CD4-positive, alpha-beta T cell treated with Interleukin-15 for 4 hours (primary cell): Measurements from ENCODE around the gene ELFN2.

ENCODE experiments used
- DNase-seq: peaks from one replicate; pipeline ENCODE4 v3.0.0-alpha.2; 2020; ENCODE audit warnings: low spot score

ELFN2 gene

DNA sequence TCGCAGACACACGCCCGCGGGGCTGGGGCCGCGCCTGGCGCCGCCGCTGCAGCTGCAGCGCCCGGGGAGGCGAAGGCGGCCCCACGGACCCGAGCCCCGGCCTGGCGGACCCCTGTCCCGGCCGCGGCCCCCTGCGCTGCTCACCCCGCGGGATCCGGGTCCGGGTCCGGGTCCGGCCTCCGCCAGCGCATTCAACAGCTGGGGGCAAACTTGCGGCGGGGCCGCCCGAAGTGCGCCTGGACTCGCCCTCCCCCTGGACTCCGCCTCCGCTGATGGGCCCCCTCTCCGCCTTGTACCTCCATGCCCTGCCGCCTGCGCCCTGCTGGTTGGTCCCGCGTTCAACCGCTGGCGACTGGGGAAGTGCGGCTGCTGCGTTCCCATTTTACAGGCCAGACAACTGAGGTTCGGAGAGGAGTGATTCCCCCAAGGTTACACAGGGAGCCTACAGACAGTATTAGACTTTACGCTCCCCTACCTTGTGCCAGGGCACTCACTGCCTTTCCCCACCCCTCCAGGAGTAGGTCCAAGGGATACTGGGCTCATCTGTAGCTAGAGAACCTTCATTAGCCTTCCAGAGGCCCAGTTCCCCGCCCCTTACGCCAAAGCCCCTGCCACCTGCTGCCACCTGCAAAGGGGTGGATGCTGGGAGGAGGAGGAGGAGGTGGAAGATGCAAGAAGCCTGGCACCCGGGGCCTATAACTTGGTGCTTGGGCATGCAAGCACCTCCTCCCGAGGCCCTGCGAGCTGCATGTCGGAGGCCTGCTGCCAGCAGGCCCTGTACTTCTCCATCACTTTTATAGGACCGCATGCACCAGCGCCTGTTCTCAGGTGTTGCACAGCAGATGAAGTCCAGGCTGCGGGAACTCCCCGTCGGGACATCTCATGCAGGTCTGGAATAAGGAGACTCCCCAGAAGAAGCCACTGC lies 694 bp upstream of the ELFN2 start:
- no peak for DNase-seq

DNA sequence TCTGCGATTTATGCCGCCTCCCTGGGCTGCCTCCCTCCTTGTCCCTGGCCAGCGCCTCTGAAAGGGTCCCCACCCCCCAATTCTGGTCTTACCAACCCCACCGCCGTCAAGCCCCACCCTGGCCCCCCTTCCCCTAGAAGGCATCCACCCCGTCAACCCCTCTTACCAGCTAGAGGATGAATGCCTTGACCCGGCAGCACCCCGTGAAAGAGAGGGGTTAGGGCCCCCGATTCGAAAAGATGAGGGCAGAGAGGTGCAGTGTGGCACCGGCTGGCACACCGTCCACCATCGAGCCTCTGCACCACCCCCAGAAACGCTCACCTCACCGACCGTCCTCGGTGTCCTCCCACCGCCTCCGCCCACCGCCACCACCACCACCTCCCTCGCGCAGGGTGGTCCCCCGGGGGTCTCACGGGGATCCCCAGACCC lies 559 bp downstream of the ELFN2 start:
- DNase-seq = no peak

DNA sequence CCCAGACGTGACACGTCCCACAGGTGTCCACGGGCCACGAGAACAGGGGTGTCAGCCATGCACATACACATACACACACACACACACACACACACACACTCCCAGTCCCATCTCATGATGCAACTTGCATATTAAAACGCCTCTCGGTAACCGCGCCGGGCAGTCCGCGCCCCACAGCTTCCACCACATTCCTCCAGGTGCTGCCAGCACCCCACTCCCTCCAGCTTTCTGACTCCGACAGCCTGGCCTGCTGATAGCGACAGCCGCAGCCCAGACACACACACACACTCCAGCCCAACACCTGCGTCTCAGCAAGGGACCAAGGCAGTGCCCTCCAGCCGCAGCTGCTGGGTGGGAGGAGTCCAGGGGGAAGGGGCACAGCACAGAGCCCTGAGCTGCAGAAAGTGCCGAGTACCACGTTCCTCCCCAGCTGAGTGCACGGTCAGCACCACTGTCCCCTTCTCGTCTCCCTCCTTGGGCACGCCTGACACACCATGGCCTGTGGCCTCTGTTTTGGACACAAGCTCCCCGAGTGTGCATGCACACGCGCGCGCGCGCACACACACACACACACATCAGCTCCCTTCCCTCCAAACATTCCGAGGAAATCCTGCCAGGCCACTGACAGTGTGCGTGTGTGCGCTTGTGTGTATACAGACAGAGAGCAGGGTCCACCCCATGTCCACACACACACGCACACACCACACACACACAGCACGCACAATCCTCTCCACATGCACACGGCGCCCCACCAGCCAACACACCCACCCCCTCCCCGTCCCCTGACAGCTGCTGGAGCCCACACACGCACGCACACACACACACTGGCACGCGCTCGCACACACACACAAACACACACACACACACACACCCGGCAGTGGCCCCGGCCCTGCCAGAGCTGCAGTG lies 1.2 kb downstream of the ELFN2 start:
- no peak for DNase-seq

DNA sequence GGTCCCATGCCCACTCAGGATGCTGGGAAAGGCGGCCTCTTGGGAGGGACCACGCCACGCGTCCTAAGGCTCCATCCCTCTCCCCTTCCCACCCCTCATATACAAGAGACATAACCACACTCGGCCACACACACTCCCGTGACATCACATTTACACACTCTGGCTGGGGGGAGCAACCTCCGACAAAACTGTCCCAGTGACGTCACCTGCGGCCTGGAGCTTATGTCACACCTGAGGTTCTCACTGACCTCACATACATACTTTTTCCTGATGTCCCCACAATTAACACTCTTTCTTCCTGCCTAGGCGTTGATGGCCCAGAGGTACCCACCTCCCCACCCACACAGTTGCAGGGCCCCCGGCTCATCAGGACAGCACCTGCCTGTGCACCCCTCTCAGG lies 1.9 kb downstream of the ELFN2 start:
- no peak for DNase-seq

DNA sequence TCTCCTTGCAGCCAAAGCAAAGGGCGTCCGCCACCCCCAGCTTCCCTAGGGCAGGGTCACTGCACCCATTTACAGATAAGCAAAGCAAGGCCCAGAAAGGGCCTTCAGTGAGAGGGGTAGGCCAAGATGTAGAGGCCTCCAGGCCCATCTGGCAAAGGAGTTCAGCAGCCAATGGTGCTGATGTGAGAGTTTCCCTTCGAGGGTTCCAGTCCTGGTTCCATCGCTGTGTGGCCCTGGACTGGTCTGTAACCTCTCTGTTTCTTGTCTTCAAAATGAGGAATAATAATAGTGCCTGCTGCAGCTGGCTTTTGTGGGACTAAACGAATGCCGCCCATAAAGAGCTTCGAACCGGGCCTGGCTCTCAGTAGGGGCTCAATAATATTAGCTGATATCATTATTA lies 4.0 kb downstream of the ELFN2 start:
- DNase-seq = no peak

DNA sequence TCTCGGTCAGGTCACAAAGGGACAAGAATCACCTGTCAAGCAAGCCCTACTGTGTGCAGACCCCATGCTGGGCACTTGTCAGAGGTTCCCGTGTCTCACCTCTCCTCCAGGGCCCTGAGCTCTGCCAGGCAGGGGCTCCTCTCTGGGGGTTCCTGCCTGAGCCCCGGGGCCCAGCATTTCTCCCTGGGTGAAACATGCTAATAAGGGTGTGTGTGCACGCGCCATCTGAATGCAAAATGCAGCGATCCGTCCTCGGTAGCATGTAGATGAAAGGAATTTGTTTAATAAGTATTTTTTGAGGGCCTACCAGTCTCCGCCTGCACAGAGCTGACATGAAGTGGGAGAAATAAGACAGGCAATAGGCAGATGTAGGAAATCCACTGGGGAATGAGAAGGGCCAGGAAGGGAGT lies 5.8 kb downstream of the ELFN2 start:
- DNase-seq = no peak

DNA sequence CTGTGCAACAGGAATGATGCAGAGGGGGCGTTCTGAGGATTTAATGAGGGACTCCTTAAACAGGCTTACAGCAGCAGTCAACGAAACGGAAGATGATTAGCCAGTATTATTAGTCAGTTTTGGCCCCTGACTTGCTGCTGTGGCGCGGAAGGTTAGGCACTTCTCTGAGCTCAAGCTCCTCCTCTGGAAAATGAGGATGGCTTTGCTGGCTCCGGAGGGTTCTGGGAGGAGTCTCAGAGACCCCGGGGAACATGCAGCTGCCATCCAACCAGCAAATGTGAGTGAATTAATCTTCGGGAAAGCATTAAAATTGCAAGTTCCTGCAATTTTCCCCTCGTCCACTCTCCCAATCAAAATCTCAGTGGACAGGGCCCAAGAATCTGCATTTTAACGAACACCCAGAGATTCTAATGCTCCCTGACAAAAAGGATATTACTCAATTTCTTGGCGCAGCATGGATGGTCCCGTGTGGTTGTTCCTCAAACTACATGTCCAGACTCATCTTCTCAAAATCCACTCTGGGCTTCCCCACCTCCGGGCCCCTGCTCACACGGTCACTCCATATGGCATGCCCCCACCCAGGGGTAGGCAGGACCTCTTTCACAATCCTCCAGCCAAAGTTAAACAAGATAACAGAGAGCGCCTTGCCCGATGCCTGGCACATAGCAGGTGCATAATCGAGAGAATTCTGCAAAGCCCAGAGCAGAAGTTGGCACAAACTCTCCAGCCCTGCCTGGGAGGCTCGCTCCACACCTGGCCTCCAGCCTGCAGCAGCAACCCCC lies 6.4 kb downstream of the ELFN2 start:
- DNase-seq = no peak

DNA sequence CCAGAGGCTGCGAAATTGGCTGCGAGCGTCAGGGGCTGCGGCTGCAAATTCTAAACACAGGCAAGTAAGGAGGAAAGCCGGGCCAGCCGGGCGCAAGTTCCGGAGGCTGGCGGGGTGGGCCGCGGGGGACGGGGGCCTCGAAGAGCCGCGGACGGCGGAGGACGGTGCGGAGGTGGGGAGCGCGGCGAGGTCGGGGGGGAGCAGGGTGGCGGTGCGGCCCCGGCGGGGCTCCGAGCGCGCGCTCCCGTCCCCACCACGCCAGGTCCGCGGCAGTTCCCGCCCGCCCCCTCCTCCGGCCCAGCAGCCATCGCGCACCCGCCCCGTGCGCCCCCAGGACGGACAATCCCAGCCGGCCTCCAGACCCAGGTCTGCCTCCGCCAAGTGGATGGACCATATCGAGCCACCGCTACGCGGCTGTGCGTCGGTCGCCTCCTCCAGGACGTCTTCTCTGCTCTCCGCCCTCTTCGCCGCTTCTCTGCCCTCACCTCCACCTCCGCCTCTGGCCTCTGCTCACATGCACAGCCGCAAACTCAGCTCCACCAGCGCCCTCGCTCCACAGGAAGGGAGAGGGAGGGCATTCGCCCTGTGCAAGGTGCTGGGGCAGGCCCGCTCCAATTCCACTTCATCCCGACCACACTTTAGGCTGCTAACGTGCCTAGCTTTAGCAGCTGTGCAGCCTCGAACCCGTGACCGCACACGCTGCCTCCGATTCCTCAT lies 7.2 kb downstream of the ELFN2 start:
- no peak for DNase-seq

DNA sequence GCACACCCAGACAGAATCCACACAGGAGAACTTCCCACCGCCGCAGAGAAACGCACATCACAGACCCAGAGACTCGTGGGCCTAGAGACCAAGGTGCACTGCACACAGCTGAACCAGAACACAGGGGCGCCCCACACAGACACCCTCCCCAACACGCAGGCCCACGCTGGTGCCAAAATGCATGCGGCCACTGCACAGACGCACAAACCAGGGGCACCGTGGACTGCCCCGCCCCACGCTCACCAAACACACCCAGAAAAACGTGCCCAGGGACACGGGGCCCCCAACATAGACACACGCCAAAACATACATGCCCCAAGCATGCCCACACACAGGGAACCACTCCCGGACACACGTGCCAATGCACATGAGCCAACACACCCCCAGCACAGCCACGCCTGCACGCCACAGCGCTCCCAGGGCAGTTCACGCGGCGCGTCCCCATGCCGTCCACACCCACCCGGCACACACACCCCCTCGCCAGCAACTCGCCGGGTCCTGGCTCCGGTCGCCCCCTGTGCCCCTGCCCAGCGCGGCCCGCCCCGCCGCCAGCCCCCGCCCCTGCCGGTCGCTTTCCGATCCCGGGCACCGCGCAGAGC lies 7.8 kb downstream of the ELFN2 start:
- no peak for DNase-seq

DNA sequence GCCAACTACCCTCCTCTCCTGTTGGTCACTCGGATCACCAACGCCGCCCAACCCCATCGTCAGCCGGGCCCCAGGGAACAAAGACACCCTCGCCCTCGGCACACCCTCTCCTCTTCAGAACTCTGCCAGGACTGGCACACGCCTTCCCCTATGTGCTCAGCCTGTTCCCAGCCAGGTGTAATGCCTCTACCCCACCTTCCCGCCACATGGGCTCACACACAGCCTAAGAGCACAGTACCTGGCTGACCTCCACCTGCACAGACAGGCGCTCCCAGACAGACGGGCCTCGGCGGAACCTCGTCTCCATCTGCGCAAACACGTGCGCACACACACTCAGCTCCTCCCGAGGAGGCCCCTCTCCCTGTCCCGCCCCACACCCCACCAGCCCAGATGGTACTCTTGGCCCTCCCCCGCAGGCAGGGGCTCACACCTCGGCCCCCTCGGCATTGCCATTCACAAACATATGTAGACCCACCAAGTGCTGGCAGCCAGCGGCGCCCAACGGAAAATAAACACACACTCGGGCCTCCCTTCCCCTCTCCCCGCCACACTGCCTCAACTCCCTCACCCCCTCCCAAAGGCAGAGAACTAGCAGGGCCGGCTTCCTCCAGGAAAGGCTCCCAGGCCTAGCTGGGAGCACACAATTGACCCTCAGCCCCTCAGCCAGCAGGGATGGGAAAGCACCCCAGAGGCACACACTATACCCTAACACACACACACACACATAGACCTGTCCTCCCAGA lies 8.5 kb downstream of the ELFN2 start:
- no peak for DNase-seq

DNA sequence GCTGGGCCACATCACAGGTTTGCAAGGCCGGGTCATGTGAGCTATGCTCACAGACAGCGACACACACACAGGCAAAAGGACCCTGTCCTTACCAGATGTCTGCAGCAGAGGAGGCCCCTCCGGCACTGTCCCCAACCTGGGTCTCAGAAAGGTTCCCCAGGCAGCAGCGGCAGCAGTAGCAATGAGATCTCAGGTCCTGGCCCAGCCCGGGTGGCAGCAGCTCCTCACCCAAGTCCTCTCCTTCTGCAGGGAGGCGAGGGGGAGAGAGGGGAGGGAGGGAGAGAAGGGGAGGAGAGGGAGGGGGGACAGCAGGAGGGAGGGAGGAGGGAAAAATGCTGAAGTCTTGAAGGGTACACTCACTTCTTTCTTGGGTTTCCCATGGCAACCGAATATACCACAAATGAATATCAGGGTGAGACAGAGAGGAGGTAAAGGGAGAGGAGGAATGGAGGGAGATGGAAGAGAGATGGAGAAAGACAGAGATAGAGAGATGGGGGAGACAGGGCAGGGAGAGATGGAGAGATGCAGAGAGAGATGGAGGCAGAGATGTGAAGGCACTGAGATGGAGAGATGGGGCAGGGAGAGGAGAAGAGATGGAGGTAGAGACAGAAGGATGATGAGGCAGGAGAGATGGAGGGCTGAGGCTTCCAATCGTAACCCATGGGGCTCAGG lies 9.5 kb downstream of the ELFN2 start:
- DNase-seq = no peak

DNA sequence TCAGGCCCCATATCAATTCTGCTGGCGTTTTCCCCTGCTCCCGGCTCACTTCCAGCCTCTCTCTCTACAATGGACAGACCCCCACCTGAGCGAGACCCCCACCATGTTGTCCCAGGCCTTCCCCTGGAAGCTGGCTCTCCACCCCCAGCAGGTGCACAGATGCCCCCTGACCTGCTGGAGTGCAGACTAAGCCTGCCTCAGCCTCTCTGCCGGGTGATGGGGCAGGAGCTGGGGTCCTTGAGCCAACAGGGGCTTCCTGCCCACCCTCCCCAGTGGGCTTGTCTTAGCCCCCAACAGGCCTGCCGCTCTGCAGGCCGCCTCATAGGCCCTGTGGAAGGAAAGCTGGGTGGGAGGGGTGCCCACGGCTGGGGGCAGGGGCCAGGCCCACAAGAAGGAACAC lies 10.0 kb downstream of the ELFN2 start:
- no peak for DNase-seq

DNA sequence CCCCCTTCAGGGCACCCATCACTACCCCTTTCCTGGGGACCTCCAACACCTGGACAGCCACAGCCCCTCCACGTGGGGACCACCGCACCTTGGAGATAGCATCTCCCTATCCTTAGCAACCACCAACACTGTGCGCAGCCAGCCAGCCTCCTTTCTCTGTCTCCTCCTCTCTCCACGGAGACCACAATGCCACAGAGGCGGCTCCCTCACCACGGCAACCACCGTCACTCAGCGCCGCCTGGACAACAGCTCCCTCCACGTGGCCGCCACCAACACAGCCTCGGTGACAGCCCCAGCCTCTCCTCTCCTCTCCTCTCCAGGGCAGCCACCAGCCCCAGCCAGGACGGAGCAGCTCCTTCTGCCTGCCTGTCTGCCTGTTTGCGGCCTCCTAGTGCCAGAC lies 10.5 kb downstream of the ELFN2 start:
- no peak for DNase-seq

DNA sequence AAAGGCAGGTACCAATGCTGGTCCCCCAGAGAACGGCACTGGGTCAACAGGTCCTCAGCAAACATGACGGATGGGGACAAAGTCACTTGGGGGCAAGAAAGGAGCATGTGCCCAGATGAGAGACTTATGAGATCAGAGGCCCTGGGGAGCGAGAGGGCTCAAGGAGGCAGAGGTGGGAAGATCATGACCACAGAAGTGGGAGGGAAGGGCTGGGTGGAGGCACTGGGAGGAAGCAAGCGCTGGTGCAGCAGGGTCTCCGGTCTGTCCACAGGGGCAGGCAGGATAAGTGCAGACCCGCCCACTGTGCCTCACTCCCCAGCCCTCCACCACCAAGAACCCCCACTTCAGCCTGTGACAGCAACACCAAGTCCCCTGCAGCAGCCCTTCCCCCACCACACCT lies 10.9 kb downstream of the ELFN2 start:
- no peak for DNase-seq

DNA sequence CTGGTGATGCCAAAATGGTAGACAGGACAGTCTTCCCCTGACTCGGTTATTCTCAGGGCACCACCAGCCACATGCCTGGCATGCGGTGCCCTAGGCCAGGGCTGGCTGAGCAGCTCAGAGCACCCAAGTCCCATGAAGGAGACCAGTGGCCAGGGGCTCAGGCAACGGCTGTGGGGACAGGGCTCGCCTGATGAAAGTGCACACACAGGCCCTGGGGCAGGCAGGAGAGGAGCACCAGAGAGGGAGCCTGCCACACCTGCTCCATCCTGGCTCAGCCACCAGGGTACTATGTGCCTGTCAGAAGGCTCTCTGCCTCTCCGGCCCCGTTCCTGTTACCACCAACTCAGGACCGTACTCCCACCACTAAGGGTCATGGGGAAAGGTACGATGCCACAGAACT lies 12.1 kb downstream of the ELFN2 start:
- no peak for DNase-seq

DNA sequence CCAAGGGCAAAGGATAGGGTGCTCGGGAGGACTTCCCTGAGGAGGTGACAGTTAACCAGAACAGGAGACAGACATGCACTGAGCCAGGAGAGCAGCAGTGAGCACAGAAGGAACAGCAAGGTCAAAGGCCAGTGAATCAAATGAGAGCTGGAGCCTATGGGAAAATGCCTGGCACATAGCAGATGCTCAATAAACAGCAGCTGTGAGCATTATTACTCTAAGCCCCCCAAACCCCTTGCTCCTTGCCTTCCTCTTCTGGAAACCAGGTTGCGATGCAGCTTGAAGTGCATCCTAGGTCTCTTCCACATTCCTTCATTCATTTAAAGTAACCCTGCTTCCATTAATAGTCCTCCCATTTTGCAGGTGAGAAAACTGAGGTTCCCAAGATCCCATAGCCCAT lies 13.0 kb downstream of the ELFN2 start:
- DNase-seq = no peak

DNA sequence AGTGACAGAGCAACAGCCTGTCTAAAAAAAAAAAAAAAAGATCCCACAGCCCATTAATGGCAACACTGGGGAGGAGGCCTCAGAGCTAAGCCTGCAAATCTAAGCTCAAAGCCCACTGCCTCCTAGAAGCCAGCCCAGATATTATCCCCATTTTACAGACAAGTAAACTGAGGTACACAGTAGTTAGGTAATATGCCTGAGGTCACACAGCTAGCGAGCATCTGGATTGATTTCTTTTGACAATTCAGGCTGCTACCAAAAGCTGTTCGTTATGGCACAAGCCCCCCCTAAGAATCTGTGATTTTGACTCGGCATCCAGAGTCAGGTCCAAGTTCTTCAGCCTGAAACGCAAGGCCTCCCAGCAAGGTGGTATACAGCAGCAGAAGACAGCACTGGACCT lies 13.7 kb downstream of the ELFN2 start:
- no peak for DNase-seq

DNA sequence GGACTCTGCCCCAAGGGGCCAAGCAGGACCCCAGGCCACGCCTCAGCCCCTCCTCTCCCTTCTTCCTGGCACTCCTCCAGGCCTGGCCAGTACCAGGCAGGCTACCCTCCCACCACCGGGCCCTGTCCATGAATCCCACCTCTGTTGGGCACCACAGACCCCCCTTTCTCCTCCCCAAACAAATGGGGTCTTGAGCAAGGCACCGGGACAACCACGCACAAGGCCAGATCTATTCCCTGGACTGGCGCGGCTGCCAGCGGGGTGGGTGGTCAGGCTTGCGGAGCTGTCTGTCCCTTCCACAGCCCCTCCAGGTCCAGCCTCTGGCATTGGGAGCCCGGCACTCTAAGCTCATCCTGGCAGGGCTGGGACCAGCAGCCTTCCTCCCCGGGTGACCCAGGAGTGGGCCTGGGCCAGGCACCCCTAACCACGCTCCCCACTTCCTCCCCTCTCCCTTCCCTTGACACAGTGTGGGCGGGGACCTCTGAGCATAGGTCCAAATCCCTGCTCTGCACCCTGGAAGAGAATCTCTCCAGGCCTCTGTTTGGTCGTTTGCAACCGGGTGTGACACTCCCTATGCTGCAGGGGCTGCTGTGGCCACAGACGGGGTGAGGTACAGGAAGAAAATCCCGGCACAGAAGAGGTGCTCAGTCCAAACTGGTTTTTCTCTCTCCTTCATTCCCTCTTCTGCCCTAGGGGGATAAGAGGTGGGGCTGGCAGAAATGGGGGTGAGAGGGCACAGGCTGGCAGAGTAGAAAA lies 14.6 kb downstream of the ELFN2 start:
- no peak for DNase-seq

DNA sequence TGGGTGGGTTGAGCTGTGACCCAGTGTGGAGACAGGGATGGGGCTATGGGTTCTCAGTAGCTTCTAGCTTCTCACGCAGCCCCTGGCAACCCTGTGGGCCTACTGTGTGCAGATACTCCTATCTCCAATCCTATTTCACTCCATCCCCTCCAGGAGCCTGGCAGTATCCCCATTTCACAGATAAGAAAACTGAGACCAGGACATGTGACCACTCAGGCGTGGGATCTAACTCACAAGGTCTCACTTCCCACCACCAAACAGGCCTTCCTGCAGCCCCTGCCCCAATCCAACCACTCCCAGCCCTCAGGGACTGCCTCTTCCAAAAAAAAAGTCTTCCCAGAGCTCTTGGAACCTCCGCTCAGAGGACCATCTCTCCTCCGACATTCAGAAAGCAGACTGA lies 15.6 kb downstream of the ELFN2 start:
- no peak for DNase-seq
